Naive thymus-derived CD4-positive, alpha-beta T cell (primary cell): ENCODE measurements around the gene MORN1. TPM values are rescaled to one million over a fixed set of nuclear protein-coding genes. Genes with fewer than 3 reads are reported as not detected.
"Not testable (repeated sequence)": the region's sequence is repeated elsewhere in the genome, so short reads cannot be mapped to it uniquely, and the experiment has no call there.

ENCODE experiments used
- ATAC-seq: fragments of 150-1000 bp; cut with Tn5 transposase; 2 replicates; pipeline ENCODE4 v1.10.0; 2021; ENCODE audit warnings: mild to moderate bottlenecking, moderate library complexity
- CTCF ChIA-PET: fragments of 350-600 bp; sonication (Branson Sonifier 250); formaldehyde crosslinking; loops from one replicate; lab custom pipeline; 2021; ENCODE audit warnings: antibody characterized with exemption; lab: Charles Lee
- POLR2A ChIA-PET: fragments of 350-600 bp; sonication (Branson Sonifier 250); formaldehyde crosslinking; loops from one replicate; lab custom pipeline; 2021; ENCODE audit warnings: antibody characterized with exemption, inconsistent platforms; lab: Charles Lee
- DNase-seq, 9 donors: peaks; one replicate each; pipeline versions ENCODE4 v3.0.0 to v3.0.0-alpha.2; 2020 to 2022; ENCODE audit warnings: mixed read lengths in 1 of 9
- H3K27ac ChIP-seq: one replicate; pipeline ENCODE4 v1.7.0; 2013; ENCODE audit warnings: mild to moderate bottlenecking, low read depth, low read length, moderate library complexity
- H3K27me3 ChIP-seq, 2 donors: one replicate each; pipeline ENCODE4 v1.7.0; 2013; ENCODE audit warnings: low read length in 2 of 2, mild to moderate bottlenecking in 2 of 2, moderate library complexity in 2 of 2; ENCODE audit not compliant: control insufficient read depth in 2 of 2, insufficient read depth in 2 of 2
- H3K36me3 ChIP-seq, 3 experiments: 1 replicate in 2 of 3; 2 replicates in 1 of 3; pipeline ENCODE4 v1.7.0; 2013; ENCODE audit warnings: low read length in 3 of 3, mild to moderate bottlenecking in 3 of 3, moderate library complexity in 1 of 3; ENCODE audit not compliant: insufficient read depth in 3 of 3, control insufficient read depth in 2 of 3
- H3K4me1 ChIP-seq, 2 donors: one replicate each; pipeline ENCODE4 v1.7.0; 2013; ENCODE audit warnings: low read length in 2 of 2, mild to moderate bottlenecking in 2 of 2, moderate library complexity in 1 of 2; ENCODE audit not compliant: control insufficient read depth in 2 of 2, insufficient read depth in 2 of 2
- H3K4me3 ChIP-seq: 2 replicates; pipeline ENCODE4 v1.7.0; 2013; ENCODE audit warnings: mild to moderate bottlenecking, low read length
- H3K9me3 ChIP-seq, 3 experiments: 1 replicate in 2 of 3; 2 replicates in 1 of 3; pipeline ENCODE4 v1.7.0; 2013; ENCODE audit warnings: low read length in 3 of 3; ENCODE audit not compliant: control insufficient read depth in 2 of 3
- H3K27ac Mint-ChIP-seq, 9 donors: one replicate each; pipeline ENCODE4 v1.8.0; 2020 to 2022; ENCODE audit warnings: mixed read lengths in 9 of 9, mild to moderate bottlenecking in 8 of 9, moderate library complexity in 5 of 9, inconsistent platforms in 2 of 9
- H3K27me3 Mint-ChIP-seq, 5 donors: one replicate each; pipeline ENCODE4 v1.8.0; 2021 to 2022; ENCODE audit warnings: mixed read lengths in 5 of 5, mild to moderate bottlenecking in 1 of 5
- H3K36me3 Mint-ChIP-seq, 5 donors: one replicate each; pipeline ENCODE4 v1.8.0; 2020 to 2022; ENCODE audit warnings: mixed read lengths in 5 of 5, mild to moderate bottlenecking in 3 of 5, inconsistent platforms in 1 of 5
- H3K4me1 Mint-ChIP-seq, 7 donors: one replicate each; pipeline ENCODE4 v1.8.0; 2020 to 2022; ENCODE audit warnings: mixed read lengths in 7 of 7, mild to moderate bottlenecking in 3 of 7, inconsistent platforms in 1 of 7
- H3K4me3 Mint-ChIP-seq, 10 donors: one replicate each; pipeline ENCODE4 v1.8.0; 2020 to 2022; ENCODE audit warnings: mild to moderate bottlenecking in 10 of 10, mixed read lengths in 10 of 10, moderate library complexity in 6 of 10, inconsistent platforms in 2 of 10
- H3K9me3 Mint-ChIP-seq, 11 donors: one replicate each; pipeline ENCODE4 v1.8.0; 2020 to 2022; ENCODE audit warnings: mixed read lengths in 11 of 11, mild to moderate bottlenecking in 4 of 11, inconsistent platforms in 1 of 11, moderate library complexity in 1 of 11
- intact Hi-C, 2 donors: fragments of 100-400 bp; cut with micrococcal nuclease; formaldehyde crosslinking; loops; one replicate each; pipeline ENCODE4 v1.15.1; 2023
- polyA plus RNA-seq, 2 donors: library from polyadenylated mRNA; unstranded; fragments of 300-500 nt; fragmentation: Illumina TruSeq; gene quantifications; one replicate each; pipeline ENCODE4 v1.2.3, GENCODE V29; 2021
- total RNA-seq, 6 experiments: library from RNA in 5 of 6; stranded (reverse) in 5 of 6; gene quantifications; 1 replicate in 5 of 6; 2 replicates in 1 of 6; pipeline ENCODE4 v1.2.3 and lab custom pipeline; 2021 to 2026

Gene MORN1
- total and polyA plus RNA-seq, 7 experiments from 2014 or later: 5.0 to 16.4 (median 9.2) TPM

GRCh38 chr1:2334366-2334765 lies 57.0 kb downstream of the MORN1 start:
- no peaks in the 10 kb centered on the region for H3K9me3 ChIP-seq
- H3K36me3 ChIP-seq: no peaks in the 10 kb centered on the region
- Mint-ChIP-seq H3K27ac (no peak overlapping the region), H3K4me1 (peaks cover 0 to 4% (median 0%) of the 10 kb centered on the region in 7 donors), H3K9me3 (no peaks in the 10 kb centered on the region), H3K36me3 (no peaks in the 10 kb centered on the region), H3K27me3 (no peaks in the 10 kb centered on the region), H3K4me3 (no peak overlapping the region)
- no peaks in the 10 kb centered on the region for H3K27me3 ChIP-seq
- POLR2A ChIA-PET: no interaction called here
- no peak for DNase-seq
- H3K4me1 ChIP-seq: no peaks in the 10 kb centered on the region
- ATAC-seq: no peak
- CTCF ChIA-PET: no interaction called here
- intact Hi-C loops: no loop called here
- H3K4me3 ChIP-seq: no peak overlapping the region
- H3K27ac ChIP-seq: no peak overlapping the region

- H3K9me3 ChIP-seq, CTCF ChIA-PET, H3K27ac Mint-ChIP-seq, POLR2A ChIA-PET, ATAC-seq, H3K4me3 Mint-ChIP-seq, H3K27ac ChIP-seq, H3K36me3 ChIP-seq, H3K27me3 Mint-ChIP-seq, H3K4me1 Mint-ChIP-seq, H3K9me3 Mint-ChIP-seq, H3K36me3 Mint-ChIP-seq, H3K4me1 ChIP-seq, DNase-seq, intact Hi-C loops, H3K4me3 ChIP-seq, H3K27me3 ChIP-seq: not testable (repeated sequence)
These were observed 59.8 kb downstream of the MORN1 start for GRCh38 chr1:2331580-2331979.

GRCh38 chr1:2331200-2331544 lies 60.2 kb downstream of the MORN1 start:
- Histone ChIP-seq H3K36me3 (no peaks in the 10 kb centered on the region), H3K27me3 (no peaks in the 10 kb centered on the region), H3K4me3 (no peak overlapping the region), H3K4me1 (no peaks in the 10 kb centered on the region), H3K27ac (no peak overlapping the region), H3K9me3 (no peaks in the 10 kb centered on the region)
- ATAC-seq: no peak
- DNase-seq: no peak
- ChIA-PET POLR2A (no interaction called here), CTCF (no interaction called here)
- no peak overlapping the region for H3K27ac Mint-ChIP-seq
- H3K4me1 Mint-ChIP-seq: peaks cover 0 to 8% (median 5%) of the 10 kb centered on the region in 7 donors
- peaks cover 0 to 7% (median 0%) of the 10 kb centered on the region in 5 donors for H3K27me3 Mint-ChIP-seq
- peaks cover 0 to 7% (median 0%) of the 10 kb centered on the region in 5 donors for H3K36me3 Mint-ChIP-seq
- H3K4me3 Mint-ChIP-seq: no peak overlapping the region
- intact Hi-C loops: no loop called here
- H3K9me3 Mint-ChIP-seq: peaks cover 0 to 2% (median 0%) of the 10 kb centered on the region in 11 donors

- H3K4me1 Mint-ChIP-seq: peaks cover 0 to 8% (median 5%) of the 10 kb centered on the region in 7 donors
- peaks cover 0 to 7% (median 0%) of the 10 kb centered on the region in 5 donors for H3K36me3 Mint-ChIP-seq
- Histone ChIP-seq H3K27ac (no peak overlapping the region), H3K4me3 (no peak overlapping the region), H3K36me3 (no peaks in the 10 kb centered on the region), H3K9me3 (no peaks in the 10 kb centered on the region), H3K4me1 (no peaks in the 10 kb centered on the region), H3K27me3 (no peaks in the 10 kb centered on the region)
- no peak for DNase-seq
- H3K27me3 Mint-ChIP-seq: peaks cover 0 to 7% (median 0%) of the 10 kb centered on the region in 5 donors
- intact Hi-C loops: no loop called here
- ChIA-PET CTCF (no interaction called here), POLR2A (no interaction called here)
- ATAC-seq: no peak
- no peak overlapping the region for H3K27ac Mint-ChIP-seq
- no peak overlapping the region for H3K4me3 Mint-ChIP-seq
- H3K9me3 Mint-ChIP-seq: peaks cover 0 to 2% (median 0%) of the 10 kb centered on the region in 11 donors
These were observed 60.7 kb downstream of the MORN1 start for GRCh38 chr1:2330519-2331199.

- H3K27ac ChIP-seq: no peak overlapping the region
- Mint-ChIP-seq H3K4me1 (peaks cover 0 to 12% (median 5%) of the 10 kb centered on the region in 7 donors), H3K27ac (no peak overlapping the region), H3K27me3 (peaks cover 0 to 7% (median 0%) of the 10 kb centered on the region in 5 donors), H3K36me3 (peaks cover 0 to 7% (median 0%) of the 10 kb centered on the region in 5 donors), H3K4me3 (no peak overlapping the region), H3K9me3 (peaks cover 0 to 2% (median 0%) of the 10 kb centered on the region in 11 donors)
- no peaks in the 10 kb centered on the region for H3K4me1 ChIP-seq
- H3K4me3 ChIP-seq: no peak overlapping the region
- ChIA-PET CTCF (no interaction called here), POLR2A (no interaction called here)
- DNase-seq (no peak), ATAC-seq (no peak)
- no peaks in the 10 kb centered on the region for H3K36me3 ChIP-seq
- intact Hi-C loops: no loop called here
- no peaks in the 10 kb centered on the region for H3K27me3 ChIP-seq
- H3K9me3 ChIP-seq: no peaks in the 10 kb centered on the region
These were observed 61.3 kb downstream of the MORN1 start for GRCh38 chr1:2330035-2330434.

- no peaks in the 10 kb centered on the region for H3K27me3 ChIP-seq
- Mint-ChIP-seq H3K36me3 (peaks cover 0 to 7% (median 0%) of the 10 kb centered on the region in 5 donors), H3K27me3 (peaks cover 0 to 7% (median 0%) of the 10 kb centered on the region in 5 donors), H3K27ac (no peak overlapping the region), H3K4me3 (no peak overlapping the region), H3K4me1 (peaks cover 0 to 13% (median 5%) of the 10 kb centered on the region in 7 donors), H3K9me3 (peaks cover 0 to 2% (median 0%) of the 10 kb centered on the region in 11 donors)
- no peaks in the 10 kb centered on the region for H3K36me3 ChIP-seq
- H3K27ac ChIP-seq: no peak overlapping the region
- ChIA-PET POLR2A (no interaction called here), CTCF (no interaction called here)
- no peaks in the 10 kb centered on the region for H3K4me1 ChIP-seq
- intact Hi-C loops: no loop called here
- DNase-seq (no peak), ATAC-seq (no peak)
- no peak overlapping the region for H3K4me3 ChIP-seq
- H3K9me3 ChIP-seq: no peaks in the 10 kb centered on the region
These were observed 62.5 kb downstream of the MORN1 start for GRCh38 chr1:2328676-2329455.
